ENCODE results near the gene FLOT2. TPM values are rescaled to one million over a fixed set of nuclear protein-coding genes. Genes with fewer than 3 reads are reported as not detected.

FLOT2 gene
- total RNA-seq, 1 donor from 2014 or later, result 74.1 TPM

GRCh38 chr17:28888832-28889231, 8.7 kb downstream of the FLOT2 start:
- no peaks in the 10 kb centered on the region for H3K9me3 Mint-ChIP-seq (ENCODE audit: low read depth)
- DNase-seq (ENCODE audit: low spot score), result no peak
- no peaks in the 10 kb centered on the region for H3K27me3 Mint-ChIP-seq (ENCODE audit: low read depth)
- no peak overlapping the region for H3K27ac Mint-ChIP-seq (ENCODE audit: unreplicated experiment)
- peaks cover 39% of the 10 kb centered on the region for H3K4me1 Mint-ChIP-seq (ENCODE audit: low read depth)
- H3K36me3 Mint-ChIP-seq (ENCODE audit: low read depth), result peaks cover 4% of the 10 kb centered on the region
- no peak for TF ChIP-seq CTCF (IDR thresholded peaks at IDR 0.05)
- H3K4me3 Mint-ChIP-seq (ENCODE audit: unreplicated experiment), result no peak overlapping the region

DNA sequence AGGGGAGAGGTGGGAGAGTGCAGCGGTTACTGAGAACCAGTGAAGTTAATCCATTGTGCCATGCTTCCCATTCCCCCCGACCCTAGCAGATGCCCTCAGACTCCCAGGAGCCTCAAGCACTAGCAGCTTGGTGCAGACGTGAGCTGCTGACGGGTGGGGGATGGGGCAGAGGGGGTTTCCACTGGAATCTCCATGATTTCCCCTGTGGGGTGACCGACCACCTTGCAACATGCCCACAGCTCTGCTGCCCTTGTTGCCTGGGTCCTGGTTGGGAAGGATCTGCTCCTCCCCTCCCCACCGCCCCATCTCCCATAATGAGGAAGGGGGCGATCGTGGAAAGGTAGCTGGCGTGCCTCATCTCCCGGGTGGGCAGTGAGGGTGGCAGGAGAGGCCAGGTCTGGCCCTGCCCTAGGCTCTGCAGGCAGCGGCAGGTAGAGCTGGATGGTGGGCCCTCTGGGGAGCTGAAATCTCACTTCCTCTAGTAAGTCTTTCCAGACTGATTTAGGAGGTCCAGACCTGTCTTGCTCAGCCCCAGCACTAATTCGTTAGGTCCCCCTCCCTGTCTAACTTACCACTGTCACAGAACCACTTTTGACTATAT, 9.6 kb downstream of the FLOT2 start:
- Mint-ChIP-seq H3K4me1 (ENCODE audit: low read depth) (peaks cover 30% of the 10 kb centered on the region), H3K27me3 (ENCODE audit: low read depth) (no peaks in the 10 kb centered on the region), H3K4me3 (ENCODE audit: unreplicated experiment) (no peak overlapping the region), H3K9me3 (ENCODE audit: low read depth) (no peaks in the 10 kb centered on the region), H3K27ac (ENCODE audit: unreplicated experiment) (no peak overlapping the region), H3K36me3 (ENCODE audit: low read depth) (peaks cover 4% of the 10 kb centered on the region)
- TF ChIP-seq CTCF (IDR thresholded peaks at IDR 0.05), result no peak
- no peak for DNase-seq (ENCODE audit: low spot score)

- no peaks in the 10 kb centered on the region for H3K27me3 Mint-ChIP-seq (ENCODE audit: low read depth)
- no peak for DNase-seq (ENCODE audit: low spot score)
- peaks cover 12% of the 10 kb centered on the region for H3K4me1 Mint-ChIP-seq (ENCODE audit: low read depth)
- no peak for TF ChIP-seq CTCF (IDR thresholded peaks at IDR 0.05)
- no peak overlapping the region for H3K27ac Mint-ChIP-seq (ENCODE audit: unreplicated experiment)
- no peaks in the 10 kb centered on the region for H3K9me3 Mint-ChIP-seq (ENCODE audit: low read depth)
- no peak overlapping the region for H3K4me3 Mint-ChIP-seq (ENCODE audit: unreplicated experiment)
- H3K36me3 Mint-ChIP-seq (ENCODE audit: low read depth), result peaks cover 15% of the 10 kb centered on the region
Measured at GRCh38 chr17:28885951-28886350, 11.6 kb downstream of the FLOT2 start.

- Mint-ChIP-seq H3K4me1 (ENCODE audit: low read depth) (peaks cover 6% of the 10 kb centered on the region), H3K4me3 (ENCODE audit: unreplicated experiment) (no peak overlapping the region), H3K9me3 (ENCODE audit: low read depth) (no peaks in the 10 kb centered on the region), H3K27me3 (ENCODE audit: low read depth) (no peaks in the 10 kb centered on the region), H3K27ac (ENCODE audit: unreplicated experiment) (no peak overlapping the region), H3K36me3 (ENCODE audit: low read depth) (peaks cover 17% of the 10 kb centered on the region)
- TF ChIP-seq CTCF (IDR thresholded peaks at IDR 0.05), result no peak
- DNase-seq (ENCODE audit: low spot score), result no peak
Measured at GRCh38 chr17:28885363-28885762, 12.2 kb downstream of the FLOT2 start.

DNA sequence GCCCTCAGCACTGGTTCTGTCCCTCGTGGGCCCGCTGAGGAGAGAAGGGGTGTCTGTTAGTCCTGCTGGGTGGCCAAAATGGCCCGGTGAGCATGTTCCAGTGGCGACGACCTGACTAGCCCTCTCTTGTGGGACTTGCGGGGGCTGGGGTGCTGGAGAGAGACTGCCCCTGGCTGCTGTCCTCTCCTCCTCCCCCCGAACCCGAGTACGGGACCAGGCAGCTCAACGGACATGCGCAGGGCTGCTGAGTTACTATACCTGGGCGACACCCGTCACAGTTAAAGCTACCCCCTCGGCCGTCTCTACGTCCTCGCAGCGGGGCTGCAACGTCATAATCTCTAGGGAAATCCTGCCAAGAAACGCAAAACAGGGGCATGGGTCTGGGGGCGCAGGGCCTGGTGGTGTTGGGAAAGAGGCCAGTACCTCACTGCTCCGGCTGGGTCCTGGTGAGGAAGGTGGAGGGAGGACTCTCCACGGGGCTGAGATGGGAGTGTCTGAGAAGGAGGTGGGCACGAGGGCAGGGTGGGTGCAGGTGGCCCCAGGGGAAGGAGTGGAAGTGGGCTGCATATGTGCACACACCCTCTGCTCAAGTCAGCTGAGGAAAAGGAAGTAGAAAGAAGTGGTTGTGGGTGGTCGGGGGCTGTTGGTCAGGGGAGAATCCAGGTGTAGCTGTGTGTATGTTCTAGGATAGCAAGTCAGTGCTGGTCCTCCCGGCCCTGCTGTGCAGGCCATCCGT, 13.4 kb downstream of the FLOT2 start:
- no peaks in the 10 kb centered on the region for H3K9me3 Mint-ChIP-seq (ENCODE audit: low read depth)
- H3K27me3 Mint-ChIP-seq (ENCODE audit: low read depth), result no peaks in the 10 kb centered on the region
- DNase-seq (ENCODE audit: low spot score), result no peak
- no peaks in the 10 kb centered on the region for H3K4me1 Mint-ChIP-seq (ENCODE audit: low read depth)
- H3K36me3 Mint-ChIP-seq (ENCODE audit: low read depth), result peaks cover 24% of the 10 kb centered on the region
- H3K4me3 Mint-ChIP-seq (ENCODE audit: unreplicated experiment), result no peak overlapping the region
- TF ChIP-seq CTCF (IDR thresholded peaks at IDR 0.05), result no peak
- no peak overlapping the region for H3K27ac Mint-ChIP-seq (ENCODE audit: unreplicated experiment)
